H1 (cell line): Measurements from ENCODE around the gene GRAMD4. TPM values are rescaled to one million over a fixed set of nuclear protein-coding genes. Genes with fewer than 3 reads are reported as not detected.

Experiments used
- CTCF ChIA-PET: fragments of 300-600 bp; sonication (Branson Sonifier 250); formaldehyde crosslinking; loops from one replicate; lab custom pipeline; 2021; ENCODE audit not compliant: partially characterized antibody; lab: Charles Lee
- POLR2A ChIA-PET: fragments of 300-600 bp; sonication (Branson Sonifier 250); formaldehyde crosslinking; loops from one replicate; lab custom pipeline; 2021; ENCODE audit warnings: inconsistent platforms; ENCODE audit not compliant: partially characterized antibody; lab: Charles Lee
- DNase-seq, 2 experiments: peaks; one replicate each; pipeline versions ENCODE4 v3.0.0 to v3.0.0-alpha.2; 2010 to 2022; ENCODE audit warnings: low spot score in 2 of 2, low read depth in 1 of 2, mixed read lengths in 1 of 2
- FAIRE-seq: peaks from 2 replicates; lab custom pipeline; 2011; peaks lifted over from hg19 to GRCh38; lab: Jason Lieb, UNC
- H2AFZ ChIP-seq: 2 replicates; pipeline ENCODE4 v1.8.1; 2012; ENCODE audit warnings: low read length, inconsistent platforms
- H2AK5ac ChIP-seq: 2 replicates; pipeline ENCODE4 v1.6.1; 2013; ENCODE audit warnings: low read depth, low read length
- H2BK120ac ChIP-seq: replicated peaks from 2 replicates; pipeline ENCODE3; 2013; ENCODE audit warnings: low read depth, low read length, inconsistent platforms
- H2BK12ac ChIP-seq: 2 replicates; pipeline ENCODE4 v1.6.1; 2013; ENCODE audit warnings: low read depth, low read length
- H2BK15ac ChIP-seq: 2 replicates; pipeline ENCODE4 v1.6.1; 2013; ENCODE audit warnings: low read length
- H2BK20ac ChIP-seq: 2 replicates; pipeline ENCODE4 v1.6.1; 2013; ENCODE audit warnings: low read length
- H2BK5ac ChIP-seq: 2 replicates; pipeline ENCODE4 v1.6.1; 2013; ENCODE audit warnings: low read depth, low read length
- H3K14ac ChIP-seq: 2 replicates; pipeline ENCODE4 v1.6.1; 2013; ENCODE audit warnings: inconsistent platforms; ENCODE audit not compliant: insufficient read length
- H3K18ac ChIP-seq: 2 replicates; pipeline ENCODE4 v1.6.1; 2013; ENCODE audit warnings: low read length; ENCODE audit errors: extremely low read depth
- H3K23ac ChIP-seq: 2 replicates; pipeline ENCODE4 v1.6.1; 2013; ENCODE audit warnings: inconsistent platforms; ENCODE audit not compliant: insufficient read length
- H3K23me2 ChIP-seq: 2 replicates; pipeline ENCODE4 v1.6.1; 2013; ENCODE audit warnings: low read depth, low read length
- H3K27ac ChIP-seq: 2 replicates; pipeline ENCODE4 v1.6.1; 2011; ENCODE audit warnings: low read depth, low read length, inconsistent platforms
- H3K27me3 ChIP-seq, 4 experiments: replicated peaks in 1 of 4; 1 replicate in 1 of 4; 2 replicates in 3 of 4; pipeline versions ENCODE4 v1.6.1 to v1.8.1; 2011 to 2013; ENCODE audit warnings: low read length in 3 of 4, mild to moderate bottlenecking in 3 of 4, inconsistent platforms in 2 of 4, mixed read lengths in 2 of 4, moderate library complexity in 1 of 4; ENCODE audit not compliant: control insufficient read depth in 3 of 4, insufficient read depth in 3 of 4; ENCODE audit errors: extremely low read depth in 1 of 4
- H3K36me3 ChIP-seq, 4 experiments: 2 replicates each; pipeline versions ENCODE4 v1.6.1 to v1.8.1; 2011 to 2013; ENCODE audit warnings: mild to moderate bottlenecking in 4 of 4, low read length in 3 of 4, moderate library complexity in 2 of 4, control low read depth in 1 of 4, inconsistent platforms in 1 of 4; ENCODE audit not compliant: insufficient read depth in 4 of 4, control insufficient read depth in 2 of 4
- H3K4ac ChIP-seq: replicated peaks from 2 replicates; pipeline ENCODE3; 2013; ENCODE audit warnings: low read length, low read depth, mixed read lengths, inconsistent platforms; ENCODE audit not compliant: insufficient read length
- H3K4me1 ChIP-seq, 4 experiments: replicated peaks in 1 of 4; 1 replicate in 1 of 4; 2 replicates in 3 of 4; pipeline versions ENCODE4 v1.6.1 to v1.8.1; 2011 to 2013; ENCODE audit warnings: low read length in 3 of 4, inconsistent platforms in 2 of 4, mixed read lengths in 1 of 4; ENCODE audit not compliant: insufficient read depth in 4 of 4, control insufficient read depth in 3 of 4
- H3K4me2 ChIP-seq, 2 experiments: 2 replicates each; pipeline versions ENCODE4 v1.6.1 to v1.8.1; 2011 to 2013; ENCODE audit warnings: low read depth in 2 of 2, low read length in 2 of 2, control low read depth in 1 of 2, inconsistent platforms in 1 of 2, mild to moderate bottlenecking in 1 of 2; ENCODE audit not compliant: insufficient read depth in 1 of 2
- H3K4me3 ChIP-seq, 4 experiments: fragments of 200-600, 300-600 bp in 1 of 4; sonication (generic), shearing (Covaris generic), sonication (Bioruptor Twin) in 1 of 4; 2 replicates each; pipeline versions ENCODE4 v1.5.1 to v1.8.1; 2011 to 2016; ENCODE audit warnings: low read length in 4 of 4, low read depth in 3 of 4, control low read depth in 2 of 4, inconsistent platforms in 2 of 4, mild to moderate bottlenecking in 2 of 4, mixed read lengths in 1 of 4, moderate library complexity in 1 of 4; ENCODE audit not compliant: insufficient read depth in 2 of 4; ENCODE audit errors: extremely low read depth in 1 of 4
- H3K56ac ChIP-seq: replicated peaks from 2 replicates; pipeline ENCODE3; 2013; ENCODE audit warnings: low read depth, mild to moderate bottlenecking, mixed read lengths, low read length, inconsistent platforms; ENCODE audit not compliant: insufficient read length
- H3K79me1 ChIP-seq: 2 replicates; pipeline ENCODE4 v1.6.1; 2013; ENCODE audit warnings: low read depth, low read length, control low read depth
- H3K79me2 ChIP-seq, 2 experiments: 2 replicates each; pipeline versions ENCODE4 v1.6.1 to v1.8.1; 2012 to 2013; ENCODE audit warnings: low read length in 2 of 2, mild to moderate bottlenecking in 2 of 2, inconsistent platforms in 1 of 2; ENCODE audit not compliant: insufficient read depth in 2 of 2, control insufficient read depth in 1 of 2
- H3K9ac ChIP-seq, 4 experiments: replicated peaks in 1 of 4; 1 replicate in 1 of 4; 2 replicates in 3 of 4; pipeline versions ENCODE4 v1.6.1 to v1.8.1; 2011 to 2013; ENCODE audit warnings: low read depth in 3 of 4, low read length in 3 of 4, control low read depth in 2 of 4, mild to moderate bottlenecking in 2 of 4, moderate library complexity in 2 of 4, inconsistent platforms in 1 of 4; ENCODE audit errors: extremely low read depth in 1 of 4
- H3K9me3 ChIP-seq, 2 experiments: 2 replicates each; pipeline versions ENCODE4 v1.6.1 to v1.8.1; 2012 to 2013; ENCODE audit warnings: mild to moderate bottlenecking in 2 of 2, moderate library complexity in 2 of 2, control low read depth in 1 of 2, inconsistent platforms in 1 of 2, low read depth in 1 of 2, low read length in 1 of 2, mixed read lengths in 1 of 2; ENCODE audit not compliant: insufficient read depth in 2 of 2
- H4K20me1 ChIP-seq, 2 experiments: replicated peaks in 1 of 2; 2 replicates each; pipeline versions ENCODE3 to v1.8.1; 2011 to 2013; ENCODE audit warnings: inconsistent platforms in 2 of 2, low read length in 2 of 2, mild to moderate bottlenecking in 1 of 2; ENCODE audit not compliant: insufficient read depth in 2 of 2, control insufficient read depth in 1 of 2
- H4K5ac ChIP-seq: 2 replicates; pipeline ENCODE4 v1.6.1; 2013; ENCODE audit warnings: low read length, low read depth, mixed read lengths, inconsistent platforms; ENCODE audit not compliant: insufficient read length
- H4K8ac ChIP-seq: 2 replicates; pipeline ENCODE4 v1.8.0; 2013; ENCODE audit warnings: mild to moderate bottlenecking, moderate library complexity, low read length, inconsistent platforms; ENCODE audit not compliant: insufficient read depth; ENCODE audit errors: extremely low read depth
- H4K91ac ChIP-seq: replicated peaks from 2 replicates; pipeline ENCODE3; 2013; ENCODE audit warnings: low read length, mixed read lengths, inconsistent platforms; ENCODE audit not compliant: insufficient read length
- ATF2 ChIP-seq: IDR thresholded peaks from 2 replicates; pipeline ENCODE4 v1.6.1; 2012; ENCODE audit warnings: low read length, inconsistent platforms
- CBX5 ChIP-seq: fragments of 300-800, 300-1000 bp; sonication (generic); IDR thresholded peaks from 2 replicates; pipeline ENCODE4 v1.7.1; 2016; ENCODE audit warnings: antibody characterized with exemption, low read length, low read depth
- CREB1 ChIP-seq: IDR thresholded peaks from 2 replicates; pipeline ENCODE4 v1.6.1; 2012; ENCODE audit warnings: inconsistent platforms
- RAD21 ChIP-seq, 2 experiments: IDR thresholded peaks in 1 of 2; conservative IDR thresholded peaks in 1 of 2; 2 replicates each; pipeline ENCODE4 v1.6.1; 2011; ENCODE audit warnings: low read depth in 2 of 2, low read length in 2 of 2, improper control_type of control experiment in 1 of 2, inconsistent platforms in 1 of 2, mild to moderate bottlenecking in 1 of 2, moderate library complexity in 1 of 2
- SIX5 ChIP-seq: IDR thresholded peaks from 2 replicates; pipeline ENCODE4 v1.6.1; 2011; ENCODE audit warnings: mild to moderate bottlenecking, low read depth, low read length
- TAF7 ChIP-seq: optimal IDR thresholded peaks from 2 replicates; pipeline ENCODE3; 2011; ENCODE audit warnings: low read depth, mild to moderate bottlenecking, inconsistent platforms, low read length, moderate library complexity, borderline replicate concordance
- WGBS, 2 experiments: shearing (Covaris generic) in 1 of 2; methylation state at CpG; one replicate each; pipeline versions ENCODE4 v1.1.6 to v1.1.7; 2013 to 2015; ENCODE audit warnings: low lambda C conversion rate in 2 of 2, mixed read lengths in 2 of 2, inconsistent platforms in 1 of 2, low coverage in 1 of 2, missing lambda C conversion rate in 1 of 2; ENCODE audit not compliant: insufficient replicate concordance in 2 of 2, insufficient coverage in 1 of 2, insufficient read length in 1 of 2; ENCODE audit errors: extremely low coverage in 1 of 2, missing lambda C conversion rate in 1 of 2; 5-methylcytosine and 5-hydroxymethylcytosine counted together
- polyA plus RNA-seq, 7 experiments: library from polyadenylated mRNA; depleted of rRNA in 3 of 7; stranded (reverse) in 5 of 7; unstranded in 2 of 7; fragments of >200 nt in 5 of 7; fragments of 200-250 nt in 2 of 7; gene quantifications; 1 replicate in 5 of 7; 2 replicates in 1 of 7; 4 replicates in 1 of 7; pipeline versions ENCODE4 v1.2.1 to v1.2.3, GENCODE V29; 2011 to 2013; ENCODE audit warnings: missing spikeins in 2 of 7, mixed read lengths in 2 of 7
- total RNA-seq: library from RNA; stranded (reverse); fragmentation: NEBNext Ultra II Directional; extraction: Animal tissue kit (Norgen Biotek cat#: 25700); gene quantifications from 2 replicates; pipeline ENCODE4 v1.2.1, GENCODE V29; 2021

The GRAMD4 gene
- total and polyA plus RNA-seq, 2 of the 8 experiments (the other 6 are each of a cell fraction or from before 2014, with no cell fraction given) = 7.9 to 25.6 TPM

- H3K18ac ChIP-seq = no peak overlapping the region
- H2AK5ac ChIP-seq = no peak overlapping the region
- H3K4me1 ChIP-seq = no peaks in the 10 kb centered on the region
- H3K4me3 ChIP-seq = no peak overlapping the region
- ChIA-PET POLR2A (no interaction called here), CTCF (interaction anchor here (1.3 kb wide), 1 partner anchor 113 kb away, joined by 4 read pairs; no protein-coding TSS in a partner anchor)
- no peak for TF ChIP-seq CBX5
- no peak for TF ChIP-seq SIX5
- TF ChIP-seq RAD21 (IDR thresholded peaks at IDR 0.05 in 1 of 2, conservative IDR thresholded peaks at IDR 0.05 in 1 of 2; ENCODE audit: low read depth in 2 of 2, low read length in 2 of 2) = no peak
- no peak for TF ChIP-seq CREB1
- no peak for TF ChIP-seq ATF2
- no peak for TF ChIP-seq TAF7
- H3K56ac ChIP-seq = no peak overlapping the region
- H3K14ac ChIP-seq = no peak overlapping the region
- no peak for DNase-seq
- no peak overlapping the region for H2BK15ac ChIP-seq
- H2BK120ac ChIP-seq = no peak overlapping the region
- no peak overlapping the region for H4K91ac ChIP-seq
- no peak overlapping the region for H3K27ac ChIP-seq
- no peaks in the 10 kb centered on the region for H3K9me3 ChIP-seq
- no peaks in the 10 kb centered on the region for H3K79me2 ChIP-seq
- no peaks in the 10 kb centered on the region for H3K79me1 ChIP-seq
- no peaks in the 10 kb centered on the region for H3K27me3 ChIP-seq
- no peak overlapping the region for H2AFZ ChIP-seq
- 85% methylated on average over 13 of the region's 15 CpGs; no CpG with 5 or more reads in 1 of the 2 experiments for WGBS, 2 experiments
- H4K20me1 ChIP-seq = peaks cover 2 to 3% of the 10 kb centered on the region in 2 experiments
- no peaks in the 10 kb centered on the region; a peak in 1 of 8 replicates for H3K36me3 ChIP-seq
- no peak for FAIRE-seq
- H2BK5ac ChIP-seq = 0 out of 2 replicates have a peak overlapping the region, but pooled peaks have one; percentile 24
- H4K8ac ChIP-seq = no peak overlapping the region
- H3K23ac ChIP-seq = no peak overlapping the region
- H2BK12ac ChIP-seq = no peak overlapping the region
- no peak overlapping the region for H3K4me2 ChIP-seq
- H3K23me2 ChIP-seq = peaks cover 3% of the 10 kb centered on the region; the same call in 1 of the 2 replicates
- no peak overlapping the region for H4K5ac ChIP-seq
- H3K4ac ChIP-seq = no peak overlapping the region
- no peak overlapping the region for H3K9ac ChIP-seq
- H2BK20ac ChIP-seq = no peak overlapping the region
Observed at GRCh38 chr22:46676479-46676878, 56.3 kb downstream of the GRAMD4 start.
